Measurements from ENCODE around the gene RND3.

Gene RND3

GRCh38 chr2:150442484-150442883, 45.0 kb downstream of the RND3 start:
- Histone ChIP-seq H3K36me3 (replicated peaks) (no peaks in the 10 kb centered on the region), H3K4me3 (ENCODE audit: low read depth, low read length) (no peak overlapping the region), H3K27ac (no peak overlapping the region), H3K27me3 (replicated peaks) (no peaks in the 10 kb centered on the region)
- DNase-seq, result no peak
- no peak for TF ChIP-seq CTCF (IDR thresholded peaks at IDR 0.05; ENCODE audit: low read depth, low read length, missing control alignments)
- in situ Hi-C loops (cut with HindIII; ENCODE audit: low pct_ligation_motif_present, low sequenced_read_pairs), result no loop called here

DNA sequence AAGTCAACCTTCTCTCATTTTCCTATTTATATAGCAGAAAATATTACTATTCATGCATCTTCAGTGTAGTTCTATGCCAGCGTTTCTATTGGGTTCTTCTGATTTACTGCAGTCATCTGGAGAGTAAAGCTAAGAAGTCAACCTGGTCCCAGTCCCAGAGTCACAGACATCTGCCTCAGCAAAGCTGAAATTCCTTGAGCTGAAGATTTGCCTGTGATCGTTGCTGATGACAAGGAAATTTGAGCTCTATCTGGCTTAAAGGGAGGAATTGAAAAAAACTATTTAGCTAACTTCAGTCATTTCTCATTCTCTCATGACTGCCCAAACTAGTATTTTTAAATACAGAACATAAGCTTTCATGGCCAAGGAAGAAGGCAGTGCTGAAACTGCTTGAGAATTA, 45.7 kb downstream of the RND3 start:
- Histone ChIP-seq H3K4me3 (ENCODE audit: low read depth, low read length) (no peak overlapping the region), H3K27me3 (replicated peaks) (no peaks in the 10 kb centered on the region), H3K27ac (no peak overlapping the region), H3K36me3 (replicated peaks) (no peaks in the 10 kb centered on the region)
- in situ Hi-C loops (cut with HindIII; ENCODE audit: low pct_ligation_motif_present, low sequenced_read_pairs), result no loop called here
- no peak for DNase-seq
- TF ChIP-seq CTCF (IDR thresholded peaks at IDR 0.05; ENCODE audit: low read depth, low read length, missing control alignments), result no peak

GRCh38 chr2:150441226-150441625, 46.2 kb downstream of the RND3 start:
- no peak for TF ChIP-seq CTCF (IDR thresholded peaks at IDR 0.05; ENCODE audit: low read depth, low read length, missing control alignments)
- in situ Hi-C loops (cut with HindIII; ENCODE audit: low pct_ligation_motif_present, low sequenced_read_pairs), result no loop called here
- Histone ChIP-seq H3K27ac (no peak overlapping the region), H3K36me3 (replicated peaks) (no peaks in the 10 kb centered on the region), H3K27me3 (replicated peaks) (no peaks in the 10 kb centered on the region), H3K4me3 (ENCODE audit: low read depth, low read length) (no peak overlapping the region)
- no peak for DNase-seq

DNA sequence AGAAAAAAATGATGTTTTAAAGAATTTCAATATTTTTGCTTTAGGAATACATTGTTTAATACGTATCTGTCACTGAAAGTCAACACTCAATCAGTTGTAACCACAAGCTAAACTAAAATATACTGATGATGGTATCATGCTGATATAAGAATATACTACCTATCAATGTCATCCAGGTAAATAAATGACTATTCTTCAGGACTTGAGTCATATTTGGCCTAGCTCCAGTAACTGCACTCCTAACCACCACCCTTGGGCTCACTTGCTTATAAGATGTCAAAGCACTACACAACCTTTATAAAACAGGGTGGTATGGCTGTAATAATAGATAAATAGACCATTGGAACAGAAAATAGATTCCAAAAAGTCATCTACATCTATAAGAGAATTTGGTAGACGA, 48.8 kb downstream of the RND3 start:
- in situ Hi-C loops (cut with HindIII; ENCODE audit: low pct_ligation_motif_present, low sequenced_read_pairs), result no loop called here
- H3K36me3 ChIP-seq (replicated peaks), result no peaks in the 10 kb centered on the region
- no peaks in the 10 kb centered on the region for H3K27me3 ChIP-seq (replicated peaks)
- no peak for TF ChIP-seq CTCF (IDR thresholded peaks at IDR 0.05; ENCODE audit: low read depth, low read length, missing control alignments)
- H3K27ac ChIP-seq, result no peak overlapping the region
- no peak for DNase-seq
- H3K4me3 ChIP-seq (ENCODE audit: low read depth, low read length), result no peak overlapping the region

DNA sequence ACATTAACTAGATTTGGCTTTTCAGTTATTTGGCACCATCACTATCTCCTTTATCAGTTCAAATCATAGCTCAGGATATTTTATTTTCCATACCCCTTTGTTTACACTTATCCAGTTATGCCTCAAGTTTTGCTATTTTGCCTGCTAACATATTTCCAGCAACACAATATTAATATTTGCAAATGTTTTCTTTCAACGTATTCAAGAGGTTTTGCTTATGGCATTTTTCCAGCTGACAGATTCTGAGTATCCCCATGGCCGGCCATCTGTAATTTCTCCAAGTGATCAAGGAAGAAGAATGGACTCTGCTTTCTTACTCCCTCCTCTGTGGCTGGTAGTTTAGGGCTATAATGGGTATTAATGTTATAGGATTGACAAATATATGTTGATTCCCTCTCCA, 49.4 kb downstream of the RND3 start:
- no peaks in the 10 kb centered on the region for H3K36me3 ChIP-seq (replicated peaks)
- in situ Hi-C loops (cut with HindIII; ENCODE audit: low pct_ligation_motif_present, low sequenced_read_pairs), result no loop called here
- TF ChIP-seq CTCF (IDR thresholded peaks at IDR 0.05; ENCODE audit: low read depth, low read length, missing control alignments), result no peak
- H3K27ac ChIP-seq, result no peak overlapping the region
- no peak for DNase-seq
- H3K4me3 ChIP-seq (ENCODE audit: low read depth, low read length), result no peak overlapping the region
- H3K27me3 ChIP-seq (replicated peaks), result no peaks in the 10 kb centered on the region

- no peak for TF ChIP-seq CTCF (IDR thresholded peaks at IDR 0.05; ENCODE audit: low read depth, low read length, missing control alignments)
- Histone ChIP-seq H3K4me3 (ENCODE audit: low read depth, low read length) (no peak overlapping the region), H3K27me3 (replicated peaks) (no peaks in the 10 kb centered on the region), H3K36me3 (replicated peaks) (no peaks in the 10 kb centered on the region), H3K27ac (no peak overlapping the region)
- in situ Hi-C loops (cut with HindIII; ENCODE audit: low pct_ligation_motif_present, low sequenced_read_pairs), result no loop called here
- DNase-seq, result no peak
Measured at GRCh38 chr2:150432312-150432625, 55.2 kb downstream of the RND3 start.
